Measurements from ENCODE around the gene GRB14.

DNA sequence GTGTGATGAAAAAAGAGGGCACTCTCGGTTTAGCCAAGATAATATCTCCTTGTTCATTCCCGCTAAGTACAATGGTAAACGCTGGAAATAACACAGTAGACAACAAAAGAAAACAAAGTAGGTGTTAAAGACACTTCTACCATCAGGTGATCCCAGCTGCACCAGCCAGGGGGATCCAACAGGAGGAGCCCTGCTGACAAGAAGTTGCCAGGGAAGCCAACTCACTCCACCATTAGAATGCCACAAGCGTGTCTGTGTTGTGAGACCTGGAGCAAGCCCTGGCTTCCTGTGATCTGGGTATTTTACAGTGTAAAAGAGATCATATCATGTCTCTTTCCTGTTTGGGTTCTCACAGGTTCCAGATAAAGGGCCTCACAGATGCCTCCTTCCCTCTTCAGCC, 117.0 kb downstream of the GRB14 start:
- TF ChIP-seq ZNF263 (CRISPR knock-in tag; IDR thresholded peaks at IDR 0.05; ENCODE audit: low read depth) = no peak
- TF ChIP-seq, protein P1, sequence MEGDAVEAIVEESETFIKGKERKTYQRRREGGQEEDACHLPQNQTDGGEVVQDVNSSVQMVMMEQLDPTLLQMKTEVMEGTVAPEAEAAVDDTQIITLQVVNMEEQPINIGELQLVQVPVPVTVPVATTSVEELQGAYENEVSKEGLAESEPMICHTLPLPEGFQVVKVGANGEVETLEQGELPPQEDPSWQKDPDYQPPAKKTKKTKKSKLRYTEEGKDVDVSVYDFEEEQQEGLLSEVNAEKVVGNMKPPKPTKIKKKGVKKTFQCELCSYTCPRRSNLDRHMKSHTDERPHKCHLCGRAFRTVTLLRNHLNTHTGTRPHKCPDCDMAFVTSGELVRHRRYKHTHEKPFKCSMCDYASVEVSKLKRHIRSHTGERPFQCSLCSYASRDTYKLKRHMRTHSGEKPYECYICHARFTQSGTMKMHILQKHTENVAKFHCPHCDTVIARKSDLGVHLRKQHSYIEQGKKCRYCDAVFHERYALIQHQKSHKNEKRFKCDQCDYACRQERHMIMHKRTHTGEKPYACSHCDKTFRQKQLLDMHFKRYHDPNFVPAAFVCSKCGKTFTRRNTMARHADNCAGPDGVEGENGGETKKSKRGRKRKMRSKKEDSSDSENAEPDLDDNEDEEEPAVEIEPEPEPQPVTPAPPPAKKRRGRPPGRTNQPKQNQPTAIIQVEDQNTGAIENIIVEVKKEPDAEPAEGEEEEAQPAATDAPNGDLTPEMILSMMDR (IDR thresholded peaks at IDR 0.05) = peak; percentile 18; the same call in 1 of the 2 replicates
- TF ChIP-seq JUN (CRISPR knock-in tag; IDR thresholded peaks at IDR 0.05) = no peak
- no peak for TF ChIP-seq NR2C2 (CRISPR knock-in tag; IDR thresholded peaks at IDR 0.05)
- TF ChIP-seq, protein P2, sequence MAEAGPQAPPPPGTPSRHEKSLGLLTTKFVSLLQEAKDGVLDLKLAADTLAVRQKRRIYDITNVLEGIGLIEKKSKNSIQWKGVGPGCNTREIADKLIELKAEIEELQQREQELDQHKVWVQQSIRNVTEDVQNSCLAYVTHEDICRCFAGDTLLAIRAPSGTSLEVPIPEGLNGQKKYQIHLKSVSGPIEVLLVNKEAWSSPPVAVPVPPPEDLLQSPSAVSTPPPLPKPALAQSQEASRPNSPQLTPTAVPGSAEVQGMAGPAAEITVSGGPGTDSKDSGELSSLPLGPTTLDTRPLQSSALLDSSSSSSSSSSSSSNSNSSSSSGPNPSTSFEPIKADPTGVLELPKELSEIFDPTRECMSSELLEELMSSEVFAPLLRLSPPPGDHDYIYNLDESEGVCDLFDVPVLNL (CRISPR knock-in tag; IDR thresholded peaks at IDR 0.05; ENCODE audit: borderline replicate concordance, low read depth) = no peak
- TF ChIP-seq ZNF232 (CRISPR knock-in tag; IDR thresholded peaks at IDR 0.05) = no peak
- TF ChIP-seq ZNF423 (CRISPR knock-in tag; IDR thresholded peaks at IDR 0.05) = no peak
- TF ChIP-seq, protein P3, sequence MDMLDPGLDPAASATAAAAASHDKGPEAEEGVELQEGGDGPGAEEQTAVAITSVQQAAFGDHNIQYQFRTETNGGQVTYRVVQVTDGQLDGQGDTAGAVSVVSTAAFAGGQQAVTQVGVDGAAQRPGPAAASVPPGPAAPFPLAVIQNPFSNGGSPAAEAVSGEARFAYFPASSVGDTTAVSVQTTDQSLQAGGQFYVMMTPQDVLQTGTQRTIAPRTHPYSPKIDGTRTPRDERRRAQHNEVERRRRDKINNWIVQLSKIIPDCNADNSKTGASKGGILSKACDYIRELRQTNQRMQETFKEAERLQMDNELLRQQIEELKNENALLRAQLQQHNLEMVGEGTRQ (CRISPR knock-in tag; IDR thresholded peaks at IDR 0.05) = no peak
- TF ChIP-seq NR1H2 (CRISPR knock-in tag; IDR thresholded peaks at IDR 0.05) = no peak
- TF ChIP-seq, protein P4, sequence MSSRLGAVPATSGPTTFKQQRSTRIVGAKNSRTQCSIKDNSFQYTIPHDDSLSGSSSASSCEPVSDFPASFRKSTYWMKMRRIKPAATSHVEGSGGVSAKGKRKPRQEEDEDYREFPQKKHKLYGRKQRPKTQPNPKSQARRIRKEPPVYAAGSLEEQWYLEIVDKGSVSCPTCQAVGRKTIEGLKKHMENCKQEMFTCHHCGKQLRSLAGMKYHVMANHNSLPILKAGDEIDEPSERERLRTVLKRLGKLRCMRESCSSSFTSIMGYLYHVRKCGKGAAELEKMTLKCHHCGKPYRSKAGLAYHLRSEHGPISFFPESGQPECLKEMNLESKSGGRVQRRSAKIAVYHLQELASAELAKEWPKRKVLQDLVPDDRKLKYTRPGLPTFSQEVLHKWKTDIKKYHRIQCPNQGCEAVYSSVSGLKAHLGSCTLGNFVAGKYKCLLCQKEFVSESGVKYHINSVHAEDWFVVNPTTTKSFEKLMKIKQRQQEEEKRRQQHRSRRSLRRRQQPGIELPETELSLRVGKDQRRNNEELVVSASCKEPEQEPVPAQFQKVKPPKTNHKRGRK (CRISPR knock-in tag; IDR thresholded peaks at IDR 0.05; ENCODE audit: borderline replicate concordance) = no peak
- TF ChIP-seq, protein P5, sequence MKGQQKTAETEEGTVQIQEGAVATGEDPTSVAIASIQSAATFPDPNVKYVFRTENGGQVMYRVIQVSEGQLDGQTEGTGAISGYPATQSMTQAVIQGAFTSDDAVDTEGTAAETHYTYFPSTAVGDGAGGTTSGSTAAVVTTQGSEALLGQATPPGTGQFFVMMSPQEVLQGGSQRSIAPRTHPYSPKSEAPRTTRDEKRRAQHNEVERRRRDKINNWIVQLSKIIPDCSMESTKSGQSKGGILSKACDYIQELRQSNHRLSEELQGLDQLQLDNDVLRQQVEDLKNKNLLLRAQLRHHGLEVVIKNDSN (CRISPR knock-in tag; IDR thresholded peaks at IDR 0.05) = no peak
- TF ChIP-seq, protein P6, sequence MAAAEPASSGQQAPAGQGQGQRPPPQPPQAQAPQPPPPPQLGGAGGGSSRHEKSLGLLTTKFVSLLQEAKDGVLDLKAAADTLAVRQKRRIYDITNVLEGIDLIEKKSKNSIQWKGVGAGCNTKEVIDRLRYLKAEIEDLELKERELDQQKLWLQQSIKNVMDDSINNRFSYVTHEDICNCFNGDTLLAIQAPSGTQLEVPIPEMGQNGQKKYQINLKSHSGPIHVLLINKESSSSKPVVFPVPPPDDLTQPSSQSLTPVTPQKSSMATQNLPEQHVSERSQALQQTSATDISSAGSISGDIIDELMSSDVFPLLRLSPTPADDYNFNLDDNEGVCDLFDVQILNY (CRISPR knock-in tag; IDR thresholded peaks at IDR 0.05) = no peak
- TF ChIP-seq, protein P7, sequence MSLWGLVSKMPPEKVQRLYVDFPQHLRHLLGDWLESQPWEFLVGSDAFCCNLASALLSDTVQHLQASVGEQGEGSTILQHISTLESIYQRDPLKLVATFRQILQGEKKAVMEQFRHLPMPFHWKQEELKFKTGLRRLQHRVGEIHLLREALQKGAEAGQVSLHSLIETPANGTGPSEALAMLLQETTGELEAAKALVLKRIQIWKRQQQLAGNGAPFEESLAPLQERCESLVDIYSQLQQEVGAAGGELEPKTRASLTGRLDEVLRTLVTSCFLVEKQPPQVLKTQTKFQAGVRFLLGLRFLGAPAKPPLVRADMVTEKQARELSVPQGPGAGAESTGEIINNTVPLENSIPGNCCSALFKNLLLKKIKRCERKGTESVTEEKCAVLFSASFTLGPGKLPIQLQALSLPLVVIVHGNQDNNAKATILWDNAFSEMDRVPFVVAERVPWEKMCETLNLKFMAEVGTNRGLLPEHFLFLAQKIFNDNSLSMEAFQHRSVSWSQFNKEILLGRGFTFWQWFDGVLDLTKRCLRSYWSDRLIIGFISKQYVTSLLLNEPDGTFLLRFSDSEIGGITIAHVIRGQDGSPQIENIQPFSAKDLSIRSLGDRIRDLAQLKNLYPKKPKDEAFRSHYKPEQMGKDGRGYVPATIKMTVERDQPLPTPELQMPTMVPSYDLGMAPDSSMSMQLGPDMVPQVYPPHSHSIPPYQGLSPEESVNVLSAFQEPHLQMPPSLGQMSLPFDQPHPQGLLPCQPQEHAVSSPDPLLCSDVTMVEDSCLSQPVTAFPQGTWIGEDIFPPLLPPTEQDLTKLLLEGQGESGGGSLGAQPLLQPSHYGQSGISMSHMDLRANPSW (CRISPR knock-in tag; conservative IDR thresholded peaks at IDR 0.05; ENCODE audit: low read depth) = no peak
